WERI-Rb-1 (cell line): Measurements from ENCODE around the gene ZNF330.

Experiments
- DNase-seq: peaks from one replicate; pipeline ENCODE4 v3.0.0-alpha.2; 2020
- H3K27ac ChIP-seq: fragments of 250-450 bp; sonication (Bioruptor Pico); 2 replicates; pipeline ENCODE4 v1.5.1; 2020; ENCODE audit warnings: mild to moderate bottlenecking, moderate library complexity
- H3K27me3 ChIP-seq: fragments of 250-450 bp; sonication (Bioruptor Pico); 2 replicates; pipeline ENCODE4 v1.5.1; 2021; ENCODE audit warnings: mild to moderate bottlenecking, low read depth, moderate library complexity; ENCODE audit not compliant: insufficient read depth, severe bottlenecking
- H3K36me3 ChIP-seq: fragments of 250-450 bp; sonication (Bioruptor Pico); 2 replicates; pipeline ENCODE4 v1.5.1; 2020; ENCODE audit warnings: mild to moderate bottlenecking, moderate library complexity
- H3K4me3 ChIP-seq: 2 replicates; pipeline ENCODE4 v1.5.1; 2011; ENCODE audit warnings: low read depth, mild to moderate bottlenecking, control low read depth, low read length
- H3K9me3 ChIP-seq: fragments of 250-450 bp; sonication (Bioruptor Pico); 2 replicates; pipeline ENCODE4 v1.5.1; 2021; ENCODE audit warnings: mild to moderate bottlenecking, moderate library complexity; ENCODE audit not compliant: severe bottlenecking
- CTCF ChIP-seq: IDR thresholded peaks from 2 replicates; pipeline ENCODE4 v1.5.1; 2011; ENCODE audit warnings: low read depth, mild to moderate bottlenecking, control low read depth, inconsistent platforms, low read length

ZNF330 gene

GRCh38 chr4:141254326-141254725, 33.6 kb downstream of the ZNF330 start:
- Histone ChIP-seq H3K9me3 (no peaks in the 10 kb centered on the region), H3K4me3 (no peak overlapping the region), H3K36me3 (no peaks in the 10 kb centered on the region), H3K27ac (no peak overlapping the region), H3K27me3 (no peaks in the 10 kb centered on the region)
- peak; percentile 25 for DNase-seq
- peak; percentile 54 for TF ChIP-seq CTCF

- Histone ChIP-seq H3K36me3 (no peaks in the 10 kb centered on the region), H3K27me3 (no peaks in the 10 kb centered on the region), H3K27ac (no peak overlapping the region), H3K9me3 (no peaks in the 10 kb centered on the region), H3K4me3 (no peak overlapping the region)
- no peak for TF ChIP-seq CTCF
- DNase-seq = no peak
Measured at GRCh38 chr4:141255016-141255415, 34.3 kb downstream of the ZNF330 start.

- Histone ChIP-seq H3K27ac (no peak overlapping the region), H3K9me3 (no peaks in the 10 kb centered on the region), H3K27me3 (no peaks in the 10 kb centered on the region), H3K36me3 (no peaks in the 10 kb centered on the region), H3K4me3 (no peak overlapping the region)
- TF ChIP-seq CTCF = 0 out of 2 replicates have a peak, but pooled peaks have one; percentile 12
- no peak for DNase-seq
Measured at GRCh38 chr4:141258558-141258957, 37.9 kb downstream of the ZNF330 start.

- DNase-seq = no peak
Measured at GRCh38 chr4:141275834-141276233, 55.1 kb downstream of the ZNF330 start.

GRCh38 chr4:141283152-141283551, 62.5 kb downstream of the ZNF330 start:
- no peak for DNase-seq
- H3K9me3 ChIP-seq = no peaks in the 10 kb centered on the region
- no peak overlapping the region for H3K27ac ChIP-seq
- H3K36me3 ChIP-seq = no peaks in the 10 kb centered on the region
- no peak for TF ChIP-seq CTCF
- no peak overlapping the region for H3K4me3 ChIP-seq
- H3K27me3 ChIP-seq = no peaks in the 10 kb centered on the region

More at GRCh38 chr4:141275834-141276233, 55.1 kb downstream of the ZNF330 start:
- Histone ChIP-seq H3K36me3 (no peaks in the 10 kb centered on the region), H3K27ac (no peak overlapping the region), H3K9me3 (no peaks in the 10 kb centered on the region), H3K27me3 (no peaks in the 10 kb centered on the region), H3K4me3 (no peak overlapping the region)
- TF ChIP-seq CTCF = no peak

GRCh38 chr4:141283563-141283962, 62.9 kb downstream of the ZNF330 start:
- H3K4me3 ChIP-seq = no peak overlapping the region
- no peak for DNase-seq
- no peaks in the 10 kb centered on the region for H3K36me3 ChIP-seq
- H3K27ac ChIP-seq = no peak overlapping the region
- no peaks in the 10 kb centered on the region for H3K27me3 ChIP-seq
- no peak for TF ChIP-seq CTCF
- no peaks in the 10 kb centered on the region for H3K9me3 ChIP-seq
